Naive thymus-derived CD8-positive, alpha-beta T cell (primary cell): ENCODE data around the gene PARD3. TPM values are rescaled to one million over a fixed set of nuclear protein-coding genes. Genes with fewer than 3 reads are reported as not detected.
"Not testable (repeated sequence)": the region's sequence is repeated elsewhere in the genome, so short reads cannot be mapped to it uniquely, and the experiment has no call there.

Experiments used
- ATAC-seq, 2 donors: fragments of 150-1000 bp; cut with Tn5 transposase in 1 of 2; sonication (Bioruptor Pico), chemical (Tn5 transposase) in 1 of 2; 1 replicate in 1 of 2; 2 replicates in 1 of 2; pipeline ENCODE4 v1.10.0; 2021; ENCODE audit warnings: mild to moderate bottlenecking in 2 of 2, moderate library complexity in 2 of 2
- POLR2A ChIA-PET: fragments of 350-600 bp; sonication (Branson Sonifier 250); formaldehyde crosslinking; loops from one replicate; lab custom pipeline; 2021; ENCODE audit warnings: antibody characterized with exemption; lab: Charles Lee
- DNase-seq, 10 donors: peaks; one replicate each; pipeline versions ENCODE4 v3.0.0 to v3.0.0-alpha.2; 2020 to 2022
- H3K27ac Mint-ChIP-seq, 10 donors: one replicate each; pipeline ENCODE4 v1.8.0; 2020 to 2022; ENCODE audit warnings: mild to moderate bottlenecking in 10 of 10, mixed read lengths in 10 of 10, moderate library complexity in 4 of 10, inconsistent platforms in 1 of 10
- H3K27me3 Mint-ChIP-seq, 5 donors: one replicate each; pipeline ENCODE4 v1.8.0; 2021 to 2022; ENCODE audit warnings: mixed read lengths in 5 of 5
- H3K36me3 Mint-ChIP-seq, 3 donors: one replicate each; pipeline ENCODE4 v1.8.0; 2020 to 2022; ENCODE audit warnings: mixed read lengths in 3 of 3, mild to moderate bottlenecking in 2 of 3, inconsistent platforms in 1 of 3
- H3K4me1 Mint-ChIP-seq, 4 donors: one replicate each; pipeline ENCODE4 v1.8.0; 2021 to 2022; ENCODE audit warnings: mixed read lengths in 4 of 4
- H3K4me3 Mint-ChIP-seq, 10 donors: one replicate each; pipeline ENCODE4 v1.8.0; 2020 to 2022; ENCODE audit warnings: mild to moderate bottlenecking in 10 of 10, mixed read lengths in 10 of 10, moderate library complexity in 6 of 10, inconsistent platforms in 1 of 10
- H3K9me3 Mint-ChIP-seq, 9 donors: one replicate each; pipeline ENCODE4 v1.8.0; 2020 to 2022; ENCODE audit warnings: mixed read lengths in 9 of 9, mild to moderate bottlenecking in 3 of 9, inconsistent platforms in 1 of 9, moderate library complexity in 1 of 9
- polyA plus RNA-seq, 3 donors: library from polyadenylated mRNA; unstranded; fragments of 300-500 nt; fragmentation: Illumina TruSeq; gene quantifications; one replicate each; pipeline ENCODE4 v1.2.3, GENCODE V29; 2021
- total RNA-seq, 8 experiments: library from RNA in 2 of 8; stranded (reverse) in 2 of 8; gene quantifications; one replicate each; pipeline ENCODE4 v1.2.3 and lab custom pipeline; 2021 to 2026

PARD3 gene
- total and polyA plus RNA-seq, 5 experiments from 2014 or later, result 0.10 to 0.51 (median 0.18) TPM

DNA sequence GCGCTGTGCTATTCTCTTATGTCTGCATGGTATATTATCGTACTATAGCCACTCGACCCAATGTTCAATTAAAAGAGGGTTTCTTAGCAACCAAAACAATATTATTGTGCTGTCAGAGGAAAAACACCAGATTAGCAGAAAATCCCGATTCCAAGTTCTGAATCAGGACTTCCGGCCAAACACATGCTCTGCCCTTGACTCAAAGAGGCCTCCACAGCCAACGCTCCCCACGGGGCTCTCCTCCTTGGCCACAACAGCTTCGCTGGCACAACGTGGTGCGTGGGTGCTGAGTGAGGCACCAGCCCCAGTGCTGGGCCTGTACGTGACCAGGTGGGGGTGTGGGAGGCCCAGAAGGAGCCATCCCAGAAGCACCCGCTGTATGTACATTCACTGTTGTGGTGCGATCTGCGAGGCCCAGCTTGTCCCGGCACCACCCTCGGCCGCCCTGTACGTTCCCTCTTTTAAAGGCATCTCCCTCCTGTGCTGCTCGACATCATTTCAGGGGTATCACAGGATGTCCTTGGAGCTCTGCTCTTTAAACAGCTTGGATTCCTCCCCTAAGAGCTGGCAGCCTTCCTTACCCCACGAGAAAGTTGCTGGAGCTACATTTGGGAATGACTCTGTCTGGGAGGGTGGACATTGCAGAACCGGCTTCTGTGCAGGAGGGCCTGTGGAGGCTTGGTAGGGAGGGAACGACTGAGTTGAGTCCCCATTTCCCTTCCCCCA is 736.2 kb downstream of the PARD3 start:
- peaks cover 0 to 8% (median 0%) of the 10 kb centered on the region in 5 donors for H3K27me3 Mint-ChIP-seq
- DNase-seq (no peak), ATAC-seq (no peak)
- peak overlapping the region in 1 of 10 donors; percentile 18 for H3K27ac Mint-ChIP-seq
- H3K9me3 Mint-ChIP-seq, result peaks cover 2 to 13% (median 5%) of the 10 kb centered on the region in 9 donors
- POLR2A ChIA-PET, result no interaction called here
- peaks cover 0 to 4% (median 2%) of the 10 kb centered on the region in 3 donors for H3K36me3 Mint-ChIP-seq
- no peak overlapping the region for H3K4me3 Mint-ChIP-seq
- no peaks in the 10 kb centered on the region for H3K4me1 Mint-ChIP-seq

DNA sequence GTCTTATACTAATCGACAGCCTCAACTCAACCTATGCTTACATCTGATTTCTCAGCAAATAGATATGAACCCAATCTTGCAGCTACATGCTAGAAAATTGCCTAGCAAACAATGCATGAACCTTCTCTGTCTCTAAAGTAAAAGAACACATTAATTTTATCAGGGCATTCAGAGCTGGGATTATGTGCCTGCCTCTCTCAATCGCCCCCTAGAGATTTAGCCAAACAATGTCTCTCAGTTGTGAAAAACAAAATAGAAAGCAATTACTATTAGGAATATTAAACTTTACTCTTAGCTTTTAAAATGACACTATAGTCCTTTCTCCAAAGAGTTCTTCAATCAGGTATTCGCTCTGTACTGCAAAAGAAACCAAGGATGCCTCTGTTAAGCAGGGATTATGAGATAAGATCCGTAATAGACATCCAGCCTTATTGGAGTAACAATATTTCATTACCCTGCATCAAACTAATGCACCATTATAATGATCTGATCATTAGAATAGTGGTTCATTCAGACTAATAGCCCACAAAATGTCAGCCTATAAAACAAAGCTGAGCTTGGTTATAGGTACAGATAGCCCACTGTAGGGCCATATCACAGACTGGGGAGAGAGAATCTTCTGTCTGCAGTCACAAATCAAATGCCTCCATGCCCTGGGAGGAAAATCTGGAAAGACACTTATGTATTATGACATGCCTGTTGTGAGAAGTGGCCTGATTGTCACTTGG is 736.9 kb downstream of the PARD3 start:
- POLR2A ChIA-PET, result no interaction called here
- H3K9me3 Mint-ChIP-seq, result peaks cover 0 to 10% (median 2%) of the 10 kb centered on the region in 9 donors
- H3K4me1 Mint-ChIP-seq, result no peaks in the 10 kb centered on the region
- peaks cover 0 to 6% (median 0%) of the 10 kb centered on the region in 5 donors for H3K27me3 Mint-ChIP-seq
- H3K36me3 Mint-ChIP-seq, result no peaks in the 10 kb centered on the region
- no peak for DNase-seq
- H3K4me3 Mint-ChIP-seq, result no peak overlapping the region
- no peak for ATAC-seq
- no peak overlapping the region for H3K27ac Mint-ChIP-seq

DNA sequence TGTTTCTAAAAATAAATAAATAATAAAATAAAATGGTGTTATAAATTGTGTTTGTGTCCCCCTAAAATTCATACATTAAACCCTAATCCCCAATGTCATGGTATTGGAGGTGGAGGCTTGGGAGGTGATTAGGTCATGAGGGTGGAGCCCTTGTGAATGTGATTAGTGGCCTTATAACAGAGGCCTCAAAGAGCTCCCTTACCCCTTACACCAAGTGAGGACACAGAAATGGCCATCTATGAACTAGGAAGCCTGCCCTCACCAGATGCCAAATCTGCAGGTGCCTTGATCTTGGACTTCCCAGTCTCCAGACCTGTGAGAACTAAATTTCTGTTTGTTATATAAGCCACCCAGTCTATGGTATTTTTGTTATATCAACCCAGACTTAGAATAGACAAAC is 738.7 kb downstream of the PARD3 start:
- no peak for ATAC-seq
- POLR2A ChIA-PET, result no interaction called here
- no peak overlapping the region for H3K27ac Mint-ChIP-seq
- H3K27me3 Mint-ChIP-seq, result peaks cover 0 to 3% (median 0%) of the 10 kb centered on the region in 5 donors
- no peaks in the 10 kb centered on the region for H3K4me1 Mint-ChIP-seq
- no peak for DNase-seq
- H3K36me3 Mint-ChIP-seq, result no peaks in the 10 kb centered on the region
- H3K9me3 Mint-ChIP-seq, result peaks cover 0 to 17% (median 5%) of the 10 kb centered on the region in 9 donors
- H3K4me3 Mint-ChIP-seq, result no peak overlapping the region

DNA sequence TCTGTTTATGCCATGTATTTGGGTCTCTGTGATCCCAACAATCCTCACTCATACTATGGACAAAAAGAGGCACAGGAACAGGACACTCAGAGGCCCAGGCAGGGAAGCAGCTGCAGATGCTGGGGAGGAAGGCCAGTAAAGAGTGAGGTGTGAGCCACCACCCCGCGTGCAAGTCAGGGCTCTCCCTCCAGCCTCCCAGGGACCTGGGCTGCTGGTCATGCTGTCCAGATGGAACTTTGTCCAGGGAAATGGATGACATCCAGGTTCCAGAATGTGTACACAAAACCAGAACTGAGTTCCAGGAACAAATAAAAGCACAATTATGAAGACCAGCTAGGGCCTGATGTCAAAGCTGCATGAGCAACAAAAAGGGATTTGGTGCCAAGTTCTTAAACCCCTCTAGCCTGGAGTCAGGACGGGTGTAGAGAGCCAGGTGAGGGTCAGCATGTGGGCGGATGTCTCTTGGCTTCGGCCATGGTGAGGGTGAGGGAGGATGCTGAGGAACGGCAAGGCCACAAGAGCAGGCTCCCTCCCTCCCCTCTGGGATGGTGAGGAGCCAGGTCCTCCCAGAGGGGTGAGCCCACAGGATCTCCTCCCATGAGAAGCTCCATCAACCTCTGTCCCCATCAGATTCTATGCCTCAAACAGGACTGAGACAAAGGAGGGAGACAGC is 739.7 kb downstream of the PARD3 start:
- no peak overlapping the region for H3K4me3 Mint-ChIP-seq
- ATAC-seq, result no peak
- peaks cover 0 to 3% (median 0%) of the 10 kb centered on the region in 5 donors for H3K27me3 Mint-ChIP-seq
- H3K27ac Mint-ChIP-seq, result no peak overlapping the region
- POLR2A ChIA-PET, result no interaction called here
- H3K36me3 Mint-ChIP-seq, result no peaks in the 10 kb centered on the region
- H3K4me1 Mint-ChIP-seq, result no peaks in the 10 kb centered on the region
- no peak for DNase-seq
- peaks cover 0 to 22% (median 5%) of the 10 kb centered on the region in 9 donors for H3K9me3 Mint-ChIP-seq

DNA sequence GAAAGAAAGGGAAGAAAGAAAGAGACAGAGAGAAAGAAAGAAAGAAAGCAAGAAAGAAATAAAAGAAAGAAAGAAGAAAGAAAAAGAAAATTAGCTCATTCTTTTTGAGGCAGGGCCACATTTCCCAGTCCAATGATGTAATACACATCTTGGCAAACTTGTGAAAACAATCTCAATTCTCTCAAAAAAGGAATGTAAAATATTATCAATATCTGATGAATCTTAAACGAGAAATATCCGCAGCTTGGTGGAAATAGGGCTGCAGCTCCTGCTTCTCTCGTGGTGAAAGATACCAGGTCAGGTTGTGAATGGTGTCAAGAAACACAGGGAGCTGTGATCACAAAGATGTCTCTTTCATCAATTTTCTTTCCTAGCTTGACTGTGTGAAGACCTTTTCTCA is 741.0 kb downstream of the PARD3 start:
- H3K4me3 Mint-ChIP-seq, result no peak overlapping the region
- no peak overlapping the region for H3K27ac Mint-ChIP-seq
- H3K27me3 Mint-ChIP-seq, result peaks cover 0 to 5% (median 0%) of the 10 kb centered on the region in 5 donors
- H3K4me1 Mint-ChIP-seq, result no peaks in the 10 kb centered on the region
- peaks cover 0 to 33% (median 7%) of the 10 kb centered on the region in 9 donors for H3K9me3 Mint-ChIP-seq
- DNase-seq (no peak), ATAC-seq (no peak)
- no peaks in the 10 kb centered on the region for H3K36me3 Mint-ChIP-seq
- POLR2A ChIA-PET, result no interaction called here

DNA sequence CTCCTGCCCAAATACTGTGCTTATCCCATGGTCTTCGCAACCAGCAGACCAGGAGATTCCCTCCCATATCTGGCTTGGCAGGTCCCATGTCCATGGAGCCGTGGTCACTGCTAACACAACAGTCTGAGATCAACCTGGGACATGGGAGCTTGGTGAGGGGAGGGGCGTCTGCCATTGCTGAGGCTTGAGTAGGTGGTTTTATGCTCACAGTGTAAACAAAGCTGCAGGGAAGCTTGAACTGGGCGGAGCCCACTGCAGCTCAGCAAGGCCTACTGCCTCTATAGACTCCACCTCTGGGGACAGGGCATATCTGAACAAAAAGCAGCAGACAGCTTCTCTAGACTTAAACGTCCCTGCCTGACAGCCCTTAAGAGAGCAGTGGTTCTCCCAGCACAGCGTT is 747.4 kb downstream of the PARD3 start:
- H3K27me3 Mint-ChIP-seq, result peaks cover 0 to 17% (median 9%) of the 10 kb centered on the region in 5 donors
- ATAC-seq, H3K4me1 Mint-ChIP-seq, H3K4me3 Mint-ChIP-seq, H3K27ac Mint-ChIP-seq, H3K36me3 Mint-ChIP-seq, POLR2A ChIA-PET, DNase-seq: not testable (repeated sequence)
- H3K9me3 Mint-ChIP-seq, result peaks cover 2 to 40% (median 22%) of the 10 kb centered on the region in 9 donors

DNA sequence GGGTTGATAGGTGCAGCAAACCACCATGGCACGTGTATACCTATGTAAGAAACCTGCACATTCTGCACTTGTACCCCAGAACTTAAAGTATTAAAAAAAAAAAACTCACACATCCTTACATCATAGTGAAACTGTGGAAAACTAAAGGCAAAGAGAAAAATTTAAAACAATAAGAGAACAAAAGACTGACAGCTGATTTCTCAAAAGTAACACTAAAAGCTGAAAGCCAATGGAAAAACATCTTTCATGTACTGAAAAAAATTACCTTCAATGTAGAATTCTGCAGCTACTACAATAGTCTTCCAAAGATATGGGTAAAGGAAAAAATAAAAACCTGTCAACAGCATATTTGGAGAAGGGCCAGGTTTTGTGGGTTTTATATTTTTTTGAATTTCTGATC is 751.5 kb downstream of the PARD3 start:
- DNase-seq, result no peak
- H3K27ac Mint-ChIP-seq, result no peak overlapping the region

DNA sequence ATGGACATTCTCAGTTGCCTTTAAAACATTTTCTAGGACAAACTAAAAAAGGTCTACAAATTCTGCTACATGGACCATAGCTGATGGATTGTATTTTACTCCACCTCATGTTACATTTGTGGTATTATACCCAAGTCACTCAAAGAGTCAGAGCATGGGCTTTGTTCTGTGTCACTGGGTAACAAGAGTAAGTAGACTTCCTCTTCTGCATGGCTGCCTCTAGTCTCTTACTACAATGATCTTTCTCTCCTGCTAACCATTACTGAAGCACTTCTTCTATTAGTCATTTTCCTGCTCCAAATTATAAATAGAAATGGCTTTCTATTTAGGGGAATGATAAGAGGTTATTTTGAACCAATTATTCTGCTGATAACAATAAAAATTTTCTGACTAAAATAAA is 753.3 kb downstream of the PARD3 start:
- no peak for DNase-seq
- no peaks in the 10 kb centered on the region for H3K4me1 Mint-ChIP-seq
- H3K9me3 Mint-ChIP-seq, result peaks cover 7 to 38% (median 16%) of the 10 kb centered on the region in 9 donors
- no peak overlapping the region for H3K4me3 Mint-ChIP-seq
- POLR2A ChIA-PET, result no interaction called here
- no peak for ATAC-seq
- H3K36me3 Mint-ChIP-seq, result peaks cover 0 to 13% (median 0%) of the 10 kb centered on the region in 3 donors
- H3K27me3 Mint-ChIP-seq, result peaks cover 0 to 7% (median under 1%) of the 10 kb centered on the region in 5 donors
- no peak overlapping the region for H3K27ac Mint-ChIP-seq

More for the DNA sequence above, 751.5 kb downstream of the PARD3 start:
- Mint-ChIP-seq H3K9me3 (peaks cover 7 to 44% (median 16%) of the 10 kb centered on the region in 9 donors), H3K4me3 (no peak overlapping the region), H3K27me3 (peaks cover 0 to 12% (median 7%) of the 10 kb centered on the region in 5 donors), H3K4me1 (no peaks in the 10 kb centered on the region), H3K36me3 (peaks cover 0 to 13% (median 0%) of the 10 kb centered on the region in 3 donors)
- POLR2A ChIA-PET, result no interaction called here
- no peak for ATAC-seq
